ENCODE data around the gene MAGOHB.

DNA sequence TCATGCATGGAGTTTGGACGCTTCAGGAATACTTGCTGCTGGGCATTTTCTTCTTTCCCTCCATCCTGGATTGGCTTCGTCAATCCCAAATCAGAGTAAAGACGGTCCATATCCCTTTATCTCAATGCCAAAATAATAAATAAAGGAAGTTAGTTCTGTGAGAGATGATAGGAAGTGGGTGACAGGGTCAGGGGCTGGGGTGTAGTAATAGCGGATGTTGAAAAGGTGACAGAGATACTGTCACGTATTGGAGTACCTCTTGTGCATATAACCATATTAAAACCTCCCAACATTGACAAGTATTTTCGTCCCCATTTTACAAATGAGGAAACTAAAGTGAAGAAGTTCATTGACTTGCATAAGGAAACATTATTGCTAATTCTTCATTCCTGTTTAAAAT is 12.4 kb downstream of the MAGOHB start:
- TF ChIP-seq EZH2 (IDR thresholded peaks at IDR 0.05; ENCODE audit: borderline replicate concordance, low read depth, low read length, poor library complexity, severe bottlenecking) (no peak), CTCF (conservative IDR thresholded peaks at IDR 0.05; ENCODE audit: low read depth, low read length) (no peak)
